ENCODE results near the gene PPP1R9B. TPM values are rescaled to one million over a fixed set of nuclear protein-coding genes. Genes with fewer than 3 reads are reported as not detected.

PPP1R9B gene
- total and polyA plus RNA-seq, 4 donors = 0.90 to 26.1 (median 7.1) TPM

DNA sequence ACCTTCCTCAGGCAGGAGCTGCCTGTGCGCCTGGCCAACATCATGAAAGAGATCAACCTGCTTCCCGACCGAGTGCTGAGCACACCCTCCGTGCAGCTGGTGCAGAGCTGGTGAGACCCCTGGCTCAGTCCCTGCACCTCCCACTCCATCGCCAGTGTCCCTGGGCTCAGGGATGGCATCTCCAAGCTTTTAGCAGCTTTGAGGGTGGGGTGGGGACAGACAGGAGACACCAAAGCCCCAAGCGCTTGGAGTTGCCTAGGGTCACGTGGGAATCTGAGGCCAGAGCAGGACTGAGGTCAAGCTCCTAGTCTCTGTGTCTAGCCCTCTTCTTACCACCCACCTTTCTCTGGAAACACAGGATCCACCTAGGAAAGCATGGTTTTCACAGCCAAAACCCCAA lies 53.0 kb downstream of the PPP1R9B start:
- Histone ChIP-seq H3K36me3 (ENCODE audit: control insufficient read depth in 4 of 4, insufficient read depth in 3 of 4, low read depth in 1 of 4, low read length in 3 of 4) (peaks cover 0 to 7% (median 5%) of the 10 kb centered on the region in 4 donors), H3K4me1 (ENCODE audit: control insufficient read depth in 4 of 4, insufficient read depth in 4 of 4, low read length in 3 of 4) (peaks cover 15 to 65% (median 57%) of the 10 kb centered on the region in 4 donors), H3K9me3 (ENCODE audit: control insufficient read depth in 4 of 4, low read length in 3 of 4) (no peaks in the 10 kb centered on the region), H3K9ac (ENCODE audit: low read depth in 1 of 2, low read length in 2 of 2) (peak overlapping the region in 1 of 2 donors; percentile 14), H3K27me3 (ENCODE audit: control insufficient read depth in 4 of 4, insufficient read depth in 4 of 4, low read length in 3 of 4) (no peaks in the 10 kb centered on the region), H3K4me3 (ENCODE audit: low read depth in 1 of 3, low read length in 3 of 3) (no peak overlapping the region), H3K27ac (ENCODE audit: low read depth in 1 of 2, low read length in 2 of 2) (peak overlapping the region; percentile 23 to 24)
- DNase-seq (ENCODE audit: low spot score) = no peak
- TF ChIP-seq, protein P1, sequence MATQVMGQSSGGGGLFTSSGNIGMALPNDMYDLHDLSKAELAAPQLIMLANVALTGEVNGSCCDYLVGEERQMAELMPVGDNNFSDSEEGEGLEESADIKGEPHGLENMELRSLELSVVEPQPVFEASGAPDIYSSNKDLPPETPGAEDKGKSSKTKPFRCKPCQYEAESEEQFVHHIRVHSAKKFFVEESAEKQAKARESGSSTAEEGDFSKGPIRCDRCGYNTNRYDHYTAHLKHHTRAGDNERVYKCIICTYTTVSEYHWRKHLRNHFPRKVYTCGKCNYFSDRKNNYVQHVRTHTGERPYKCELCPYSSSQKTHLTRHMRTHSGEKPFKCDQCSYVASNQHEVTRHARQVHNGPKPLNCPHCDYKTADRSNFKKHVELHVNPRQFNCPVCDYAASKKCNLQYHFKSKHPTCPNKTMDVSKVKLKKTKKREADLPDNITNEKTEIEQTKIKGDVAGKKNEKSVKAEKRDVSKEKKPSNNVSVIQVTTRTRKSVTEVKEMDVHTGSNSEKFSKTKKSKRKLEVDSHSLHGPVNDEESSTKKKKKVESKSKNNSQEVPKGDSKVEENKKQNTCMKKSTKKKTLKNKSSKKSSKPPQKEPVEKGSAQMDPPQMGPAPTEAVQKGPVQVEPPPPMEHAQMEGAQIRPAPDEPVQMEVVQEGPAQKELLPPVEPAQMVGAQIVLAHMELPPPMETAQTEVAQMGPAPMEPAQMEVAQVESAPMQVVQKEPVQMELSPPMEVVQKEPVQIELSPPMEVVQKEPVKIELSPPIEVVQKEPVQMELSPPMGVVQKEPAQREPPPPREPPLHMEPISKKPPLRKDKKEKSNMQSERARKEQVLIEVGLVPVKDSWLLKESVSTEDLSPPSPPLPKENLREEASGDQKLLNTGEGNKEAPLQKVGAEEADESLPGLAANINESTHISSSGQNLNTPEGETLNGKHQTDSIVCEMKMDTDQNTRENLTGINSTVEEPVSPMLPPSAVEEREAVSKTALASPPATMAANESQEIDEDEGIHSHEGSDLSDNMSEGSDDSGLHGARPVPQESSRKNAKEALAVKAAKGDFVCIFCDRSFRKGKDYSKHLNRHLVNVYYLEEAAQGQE (IDR thresholded peaks at IDR 0.05) = no peak
- TF ChIP-seq EGR1 (IDR thresholded peaks at IDR 0.05; ENCODE audit: low read depth in 2 of 2) = no peak
- TF ChIP-seq RAD21 (IDR thresholded peaks at IDR 0.05) = no peak
- no peak for TF ChIP-seq NR2F2 (IDR thresholded peaks at IDR 0.05)
- TF ChIP-seq GABPA (IDR thresholded peaks at IDR 0.05 in 1 of 2, conservative IDR thresholded peaks at IDR 0.05 in 1 of 2) = no peak
- TF ChIP-seq, protein P2, sequence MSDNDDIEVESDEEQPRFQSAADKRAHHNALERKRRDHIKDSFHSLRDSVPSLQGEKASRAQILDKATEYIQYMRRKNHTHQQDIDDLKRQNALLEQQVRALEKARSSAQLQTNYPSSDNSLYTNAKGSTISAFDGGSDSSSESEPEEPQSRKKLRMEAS (IDR thresholded peaks at IDR 0.05) = no peak
- TF ChIP-seq FOXA1 (IDR thresholded peaks at IDR 0.05) = no peak
- no peak for TF ChIP-seq YY1 (IDR thresholded peaks at IDR 0.05)
- TF ChIP-seq JUND (IDR thresholded peaks at IDR 0.05) = no peak
- no peak for TF ChIP-seq FOXA2 (IDR thresholded peaks at IDR 0.05)
- TF ChIP-seq RXRA (IDR thresholded peaks at IDR 0.05) = no peak
- TF ChIP-seq, protein P3, sequence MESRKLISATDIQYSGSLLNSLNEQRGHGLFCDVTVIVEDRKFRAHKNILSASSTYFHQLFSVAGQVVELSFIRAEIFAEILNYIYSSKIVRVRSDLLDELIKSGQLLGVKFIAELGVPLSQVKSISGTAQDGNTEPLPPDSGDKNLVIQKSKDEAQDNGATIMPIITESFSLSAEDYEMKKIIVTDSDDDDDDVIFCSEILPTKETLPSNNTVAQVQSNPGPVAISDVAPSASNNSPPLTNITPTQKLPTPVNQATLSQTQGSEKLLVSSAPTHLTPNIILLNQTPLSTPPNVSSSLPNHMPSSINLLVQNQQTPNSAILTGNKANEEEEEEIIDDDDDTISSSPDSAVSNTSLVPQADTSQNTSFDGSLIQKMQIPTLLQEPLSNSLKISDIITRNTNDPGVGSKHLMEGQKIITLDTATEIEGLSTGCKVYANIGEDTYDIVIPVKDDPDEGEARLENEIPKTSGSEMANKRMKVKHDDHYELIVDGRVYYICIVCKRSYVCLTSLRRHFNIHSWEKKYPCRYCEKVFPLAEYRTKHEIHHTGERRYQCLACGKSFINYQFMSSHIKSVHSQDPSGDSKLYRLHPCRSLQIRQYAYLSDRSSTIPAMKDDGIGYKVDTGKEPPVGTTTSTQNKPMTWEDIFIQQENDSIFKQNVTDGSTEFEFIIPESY (IDR thresholded peaks at IDR 0.05) = no peak
- no peak for TF ChIP-seq TAF1 (conservative IDR thresholded peaks at IDR 0.05)
- 70% methylated on average over 7 of the region's 7 CpGs for WGBS

DNA sequence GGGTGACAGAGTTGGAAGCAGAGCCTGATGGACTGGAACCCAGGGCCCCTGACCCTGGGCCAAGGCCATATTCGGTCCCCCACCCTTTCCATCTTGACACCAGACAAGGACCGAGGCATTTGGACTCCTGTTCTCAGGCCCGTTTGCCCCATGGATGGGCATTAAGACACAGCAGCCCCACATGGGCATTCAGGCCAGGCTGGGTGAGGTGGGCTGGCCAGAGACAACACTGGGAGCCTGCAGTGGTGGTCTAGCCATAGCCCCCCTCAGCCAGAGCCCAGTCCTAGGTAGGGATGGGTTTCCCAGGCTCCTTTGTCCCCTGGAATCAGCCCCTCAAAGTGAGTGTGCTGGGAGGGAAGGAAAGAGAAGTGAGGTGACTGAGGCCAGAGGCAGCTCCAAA lies 53.7 kb downstream of the PPP1R9B start:
- 74% methylated on average over 3 of the region's 3 CpGs for WGBS
- Histone ChIP-seq H3K27ac (ENCODE audit: low read depth in 1 of 2, low read length in 2 of 2) (peak overlapping the region; percentile 4 to 20), H3K9ac (ENCODE audit: low read depth in 1 of 2, low read length in 2 of 2) (no peak overlapping the region), H3K9me3 (ENCODE audit: control insufficient read depth in 4 of 4, low read length in 3 of 4) (no peaks in the 10 kb centered on the region), H3K27me3 (ENCODE audit: control insufficient read depth in 4 of 4, insufficient read depth in 4 of 4, low read length in 3 of 4) (no peaks in the 10 kb centered on the region), H3K4me1 (ENCODE audit: control insufficient read depth in 4 of 4, insufficient read depth in 4 of 4, low read length in 3 of 4) (peaks cover 11 to 60% (median 52%) of the 10 kb centered on the region in 4 donors), H3K4me3 (ENCODE audit: low read depth in 1 of 3, low read length in 3 of 3) (no peak overlapping the region), H3K36me3 (ENCODE audit: control insufficient read depth in 4 of 4, insufficient read depth in 3 of 4, low read depth in 1 of 4, low read length in 3 of 4) (peaks cover 0 to 7% (median 5%) of the 10 kb centered on the region in 4 donors)
- TF ChIP-seq, protein P3 (IDR thresholded peaks at IDR 0.05) = no peak
- no peak for TF ChIP-seq JUND (IDR thresholded peaks at IDR 0.05)
- no peak for TF ChIP-seq FOXA2 (IDR thresholded peaks at IDR 0.05)
- no peak for TF ChIP-seq TAF1 (conservative IDR thresholded peaks at IDR 0.05)
- no peak for TF ChIP-seq HNF4A (conservative IDR thresholded peaks at IDR 0.05)
- no peak for TF ChIP-seq GABPA (IDR thresholded peaks at IDR 0.05 in 1 of 2, conservative IDR thresholded peaks at IDR 0.05 in 1 of 2)
- no peak for TF ChIP-seq NR2F2 (IDR thresholded peaks at IDR 0.05)
- TF ChIP-seq, protein P1 (IDR thresholded peaks at IDR 0.05) = no peak
- TF ChIP-seq, protein P4, sequence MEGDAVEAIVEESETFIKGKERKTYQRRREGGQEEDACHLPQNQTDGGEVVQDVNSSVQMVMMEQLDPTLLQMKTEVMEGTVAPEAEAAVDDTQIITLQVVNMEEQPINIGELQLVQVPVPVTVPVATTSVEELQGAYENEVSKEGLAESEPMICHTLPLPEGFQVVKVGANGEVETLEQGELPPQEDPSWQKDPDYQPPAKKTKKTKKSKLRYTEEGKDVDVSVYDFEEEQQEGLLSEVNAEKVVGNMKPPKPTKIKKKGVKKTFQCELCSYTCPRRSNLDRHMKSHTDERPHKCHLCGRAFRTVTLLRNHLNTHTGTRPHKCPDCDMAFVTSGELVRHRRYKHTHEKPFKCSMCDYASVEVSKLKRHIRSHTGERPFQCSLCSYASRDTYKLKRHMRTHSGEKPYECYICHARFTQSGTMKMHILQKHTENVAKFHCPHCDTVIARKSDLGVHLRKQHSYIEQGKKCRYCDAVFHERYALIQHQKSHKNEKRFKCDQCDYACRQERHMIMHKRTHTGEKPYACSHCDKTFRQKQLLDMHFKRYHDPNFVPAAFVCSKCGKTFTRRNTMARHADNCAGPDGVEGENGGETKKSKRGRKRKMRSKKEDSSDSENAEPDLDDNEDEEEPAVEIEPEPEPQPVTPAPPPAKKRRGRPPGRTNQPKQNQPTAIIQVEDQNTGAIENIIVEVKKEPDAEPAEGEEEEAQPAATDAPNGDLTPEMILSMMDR (IDR thresholded peaks at IDR 0.05; ENCODE audit: low read depth, low read length, missing input control) = no peak
- DNase-seq (ENCODE audit: low spot score) = no peak

All from liver (tissue), 9 donors.